HEK293 (cell line): Measurements from ENCODE around the gene HGFAC.
"Not testable (repeated sequence)": the region's sequence is repeated elsewhere in the genome, so short reads cannot be mapped to it uniquely, and the experiment has no call there.

ENCODE experiments used
- CTCF ChIA-PET: fragments of 350-600 bp; formaldehyde crosslinking; extraction: SDS; loops from one replicate; lab custom pipeline; 2021; ENCODE audit warnings: antibody characterized with exemption; lab: Yijun Ruan, JAX
- POLR2A ChIA-PET: fragments of 300-600 bp; formaldehyde crosslinking; extraction: SDS; loops from one replicate; lab custom pipeline; 2020; ENCODE audit warnings: antibody characterized with exemption, inconsistent platforms; lab: Yijun Ruan, JAX
- H3K27ac ChIP-seq: fragments of 200-500 bp; sonication (Bioruptor generic); 2 replicates; pipeline ENCODE4 v1.5.1; 2014; ENCODE audit warnings: low read depth, low read length, control low read depth, inconsistent platforms; ENCODE audit errors: extremely low read depth
- H3K36me3 ChIP-seq, 2 experiments: fragments of 200-500 bp in 1 of 2; sonication (Bioruptor generic) in 1 of 2; 1 replicate in 1 of 2; 2 replicates in 1 of 2; pipeline ENCODE4 v1.5.1; 2014 to 2017; ENCODE audit warnings: inconsistent platforms in 2 of 2, low read length in 2 of 2; ENCODE audit not compliant: control insufficient read depth in 2 of 2, insufficient read depth in 1 of 2
- H3K4me1 ChIP-seq: fragments of 200-500 bp; sonication (Bioruptor generic); 2 replicates; pipeline ENCODE4 v1.5.1; 2014; ENCODE audit warnings: mild to moderate bottlenecking, low read length, inconsistent platforms; ENCODE audit not compliant: control insufficient read depth, insufficient read depth
- H3K4me3 ChIP-seq: 2 replicates; pipeline ENCODE4 v1.5.1; 2011; ENCODE audit warnings: low read depth, mild to moderate bottlenecking, control low read depth, low read length, moderate library complexity
- H3K9me3 ChIP-seq: fragments of 200-500 bp; sonication (Bioruptor generic); 2 replicates; pipeline ENCODE4 v1.5.1; 2014; ENCODE audit warnings: low read depth, low read length, inconsistent platforms; ENCODE audit not compliant: control insufficient read depth, insufficient read depth
- IKZF3 ChIP-seq: fragments of 450-650 bp; IDR thresholded peaks from 2 replicates; pipeline ENCODE4 v1.5.0; 2018; ENCODE audit warnings: missing biosample characterization, mild to moderate bottlenecking, missing genetic modification characterization, moderate library complexity
- SALL2 ChIP-seq: fragments of 450-650 bp; formaldehyde crosslinking; IDR thresholded peaks from 2 replicates; pipeline ENCODE4 v1.5.0; 2017; ENCODE audit warnings: missing biosample characterization, mild to moderate bottlenecking, missing genetic modification characterization, borderline replicate concordance
- WT1 ChIP-seq: fragments of 450-650 bp; formaldehyde crosslinking; IDR thresholded peaks from 2 replicates; pipeline ENCODE4 v1.5.1; 2016; ENCODE audit warnings: missing biosample characterization, missing genetic modification characterization
- ZBTB1 ChIP-seq: fragments of 450-650 bp; formaldehyde crosslinking; IDR thresholded peaks from 2 replicates; pipeline ENCODE4 v1.5.1; 2016; ENCODE audit warnings: missing biosample characterization, missing genetic modification characterization
- ZBTB8A ChIP-seq: fragments of 450-650 bp; formaldehyde crosslinking; IDR thresholded peaks from 2 replicates; pipeline ENCODE4 v1.5.1; 2016; ENCODE audit warnings: missing biosample characterization, missing genetic modification characterization
- ZNF184 ChIP-seq: fragments of 450-650 bp; IDR thresholded peaks from 2 replicates; pipeline ENCODE4 v1.5.1; 2018; ENCODE audit warnings: missing biosample characterization, mild to moderate bottlenecking, missing genetic modification characterization
- ZNF239 ChIP-seq: fragments of 450-650 bp; formaldehyde crosslinking; IDR thresholded peaks from 2 replicates; pipeline ENCODE4 v1.5.1; 2016; ENCODE audit warnings: missing biosample characterization, missing genetic modification characterization
- ZNF274 ChIP-seq, 2 experiments: fragments of 200-500 bp in 1 of 2; fragments of 450-650 bp in 1 of 2; sonication (Bioruptor generic) in 1 of 2; formaldehyde crosslinking in 1 of 2; IDR thresholded peaks; 2 replicates each; pipeline versions ENCODE4 v1.5.1 to v1.6.1; 2014 to 2016; ENCODE audit warnings: borderline replicate concordance in 1 of 2, inconsistent platforms in 1 of 2, low read length in 1 of 2, missing biosample characterization in 1 of 2, missing genetic modification characterization in 1 of 2
- ZNF335 ChIP-seq: fragments of 450-650 bp; formaldehyde crosslinking; conservative IDR thresholded peaks from 2 replicates; pipeline ENCODE4 v1.5.1; 2016; ENCODE audit warnings: missing biosample characterization, missing genetic modification characterization
- ZNF600 ChIP-seq: fragments of 450-650 bp; formaldehyde crosslinking; IDR thresholded peaks from 2 replicates; pipeline ENCODE4 v1.5.1; 2016; ENCODE audit warnings: missing biosample characterization, missing genetic modification characterization
- ZNF621 ChIP-seq: fragments of 450-650 bp; formaldehyde crosslinking; IDR thresholded peaks from 2 replicates; pipeline ENCODE4 v1.5.1; 2017; ENCODE audit warnings: missing biosample characterization, missing genetic modification characterization
- ZSCAN23 ChIP-seq: fragments of 450-650 bp; formaldehyde crosslinking; IDR thresholded peaks from 2 replicates; pipeline ENCODE4 v1.5.1; 2016; ENCODE audit warnings: missing biosample characterization, missing genetic modification characterization
- TF ChIP-seq, protein P1 (sequence below): sonication (generic); formaldehyde crosslinking; IDR thresholded peaks from 2 replicates; pipeline ENCODE4 v1.8.1; 2022; ENCODE audit warnings: mild to moderate bottlenecking, moderate library complexity, missing genetic modification reagents
- TF ChIP-seq, protein P2 (sequence below): fragments of 450-650 bp; formaldehyde crosslinking; conservative IDR thresholded peaks from 2 replicates; pipeline ENCODE4 v1.5.1; 2016; ENCODE audit warnings: low read depth, missing biosample characterization, missing genetic modification characterization
- TF ChIP-seq, protein P3 (sequence below): fragments of 450-650 bp; formaldehyde crosslinking; IDR thresholded peaks from 2 replicates; pipeline ENCODE4 v1.5.1; 2016; ENCODE audit warnings: missing biosample characterization, missing genetic modification characterization
- TF ChIP-seq, protein P4 (sequence below): fragments of 450-650 bp; formaldehyde crosslinking; IDR thresholded peaks from 2 replicates; pipeline ENCODE4 v1.5.1; 2017; ENCODE audit warnings: missing biosample characterization, mild to moderate bottlenecking, missing genetic modification characterization, moderate library complexity

HGFAC gene

DNA sequence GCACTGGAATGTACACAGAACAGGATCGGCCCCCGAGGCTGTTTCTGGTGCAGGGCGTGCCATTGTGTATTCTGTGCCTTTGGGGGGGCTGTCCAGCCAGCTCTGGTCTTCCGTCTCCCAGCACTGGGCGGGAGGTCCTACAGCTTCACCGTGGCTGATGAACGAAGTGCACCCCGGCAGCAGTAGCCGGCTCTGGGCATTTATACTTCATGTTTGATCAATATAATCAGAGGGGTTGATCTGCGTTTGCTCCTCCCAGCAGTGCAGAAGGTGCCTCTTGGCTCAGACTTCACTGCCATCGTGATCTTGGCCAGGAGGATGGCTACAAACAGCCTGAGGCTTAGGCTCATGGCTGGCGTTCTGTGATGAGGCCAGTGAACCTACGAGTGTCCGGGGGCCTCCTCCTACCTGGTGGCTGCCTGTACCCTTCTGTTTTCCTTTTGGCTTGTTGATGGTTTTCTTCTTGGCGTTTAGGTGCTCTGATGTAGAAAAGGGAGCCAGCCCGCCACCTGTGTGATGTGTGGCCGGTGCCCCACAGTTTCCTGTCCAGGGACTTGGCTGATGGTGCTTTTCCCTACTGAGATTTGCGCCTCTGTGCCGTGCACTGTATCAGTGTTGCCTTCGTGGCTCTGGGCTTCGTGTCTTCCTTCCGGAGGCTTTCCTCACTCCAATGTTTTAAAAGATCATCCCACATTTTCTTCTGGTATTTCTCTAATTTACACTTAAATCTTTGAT lies 31.2 kb upstream of the HGFAC start (continued):
- TF ChIP-seq, protein P1, sequence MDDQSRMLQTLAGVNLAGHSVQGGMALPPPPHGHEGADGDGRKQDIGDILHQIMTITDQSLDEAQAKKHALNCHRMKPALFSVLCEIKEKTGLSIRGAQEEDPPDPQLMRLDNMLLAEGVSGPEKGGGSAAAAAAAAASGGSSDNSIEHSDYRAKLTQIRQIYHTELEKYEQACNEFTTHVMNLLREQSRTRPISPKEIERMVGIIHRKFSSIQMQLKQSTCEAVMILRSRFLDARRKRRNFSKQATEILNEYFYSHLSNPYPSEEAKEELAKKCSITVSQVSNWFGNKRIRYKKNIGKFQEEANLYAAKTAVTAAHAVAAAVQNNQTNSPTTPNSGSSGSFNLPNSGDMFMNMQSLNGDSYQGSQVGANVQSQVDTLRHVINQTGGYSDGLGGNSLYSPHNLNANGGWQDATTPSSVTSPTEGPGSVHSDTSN (CRISPR knock-in tag), result no peak
- TF ChIP-seq ZBTB8A (tag by site-specific recombination), result no peak
- TF ChIP-seq, all 188 proteins: peak for 0

DNA sequence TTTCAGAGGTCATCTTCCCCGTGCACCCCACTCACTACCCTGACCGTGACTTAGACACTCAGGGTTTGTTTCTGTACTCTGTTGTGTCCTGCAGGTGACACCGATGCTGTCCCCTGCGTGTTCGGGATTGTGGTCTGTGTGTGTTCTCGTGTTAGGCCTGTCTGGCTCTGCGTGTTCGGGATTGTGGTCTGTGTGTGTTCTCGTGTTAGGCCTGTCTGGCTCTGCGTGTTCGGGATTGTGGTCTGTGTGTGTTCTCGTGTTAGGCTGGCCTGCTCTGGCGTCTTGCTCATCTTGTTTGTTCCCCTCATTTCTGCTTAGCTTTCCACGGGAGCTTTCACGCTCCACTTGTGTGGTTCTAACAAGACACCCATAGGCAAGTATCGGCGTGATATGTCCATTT lies 30.6 kb upstream of the HGFAC start:
- H3K4me3 ChIP-seq; H3K27ac ChIP-seq; POLR2A ChIA-PET; H3K36me3 ChIP-seq; CTCF ChIA-PET; H3K4me1 ChIP-seq; H3K9me3 ChIP-seq; TF ChIP-seq ZNF274 (IDR thresholded peaks at IDR 0.05; ENCODE audit: low read length): not testable (repeated sequence)
- TF ChIP-seq ZNF600 (tag by site-specific recombination) (0 out of 2 replicates have a peak, but pooled peaks have one; percentile 28), ZNF274 (tag by site-specific recombination; IDR thresholded peaks at IDR 0.05; ENCODE audit: borderline replicate concordance) (peak; percentile 53; the same call in 1 of the 2 replicates)

DNA sequence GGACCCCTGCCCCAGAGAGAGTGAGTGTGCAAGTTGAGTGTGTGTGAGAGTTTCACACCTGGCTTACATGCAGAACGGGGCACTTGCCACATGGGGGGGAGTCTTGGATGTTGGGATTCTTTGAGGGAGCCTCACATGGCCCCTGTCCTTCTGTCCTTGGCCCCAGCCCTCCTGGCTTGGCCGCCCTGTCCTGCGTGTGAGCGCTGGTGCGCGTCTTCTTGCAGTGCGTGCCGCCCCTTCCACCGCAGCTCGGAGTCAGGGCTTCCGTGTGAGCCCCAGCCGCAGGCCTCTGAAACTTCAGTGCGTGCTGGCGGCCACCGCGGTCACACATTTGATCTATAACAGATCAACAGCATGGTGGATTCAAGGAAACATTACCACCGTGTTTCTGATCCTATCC lies 30.1 kb upstream of the HGFAC start:
- H3K4me3 ChIP-seq, result no peak overlapping the region
- H3K9me3 ChIP-seq, result no peaks in the 10 kb centered on the region
- no peak overlapping the region for H3K27ac ChIP-seq
- no peak for TF ChIP-seq IKZF3 (tag by site-specific recombination)
- TF ChIP-seq ZNF239, result no peak
- TF ChIP-seq, protein P2, sequence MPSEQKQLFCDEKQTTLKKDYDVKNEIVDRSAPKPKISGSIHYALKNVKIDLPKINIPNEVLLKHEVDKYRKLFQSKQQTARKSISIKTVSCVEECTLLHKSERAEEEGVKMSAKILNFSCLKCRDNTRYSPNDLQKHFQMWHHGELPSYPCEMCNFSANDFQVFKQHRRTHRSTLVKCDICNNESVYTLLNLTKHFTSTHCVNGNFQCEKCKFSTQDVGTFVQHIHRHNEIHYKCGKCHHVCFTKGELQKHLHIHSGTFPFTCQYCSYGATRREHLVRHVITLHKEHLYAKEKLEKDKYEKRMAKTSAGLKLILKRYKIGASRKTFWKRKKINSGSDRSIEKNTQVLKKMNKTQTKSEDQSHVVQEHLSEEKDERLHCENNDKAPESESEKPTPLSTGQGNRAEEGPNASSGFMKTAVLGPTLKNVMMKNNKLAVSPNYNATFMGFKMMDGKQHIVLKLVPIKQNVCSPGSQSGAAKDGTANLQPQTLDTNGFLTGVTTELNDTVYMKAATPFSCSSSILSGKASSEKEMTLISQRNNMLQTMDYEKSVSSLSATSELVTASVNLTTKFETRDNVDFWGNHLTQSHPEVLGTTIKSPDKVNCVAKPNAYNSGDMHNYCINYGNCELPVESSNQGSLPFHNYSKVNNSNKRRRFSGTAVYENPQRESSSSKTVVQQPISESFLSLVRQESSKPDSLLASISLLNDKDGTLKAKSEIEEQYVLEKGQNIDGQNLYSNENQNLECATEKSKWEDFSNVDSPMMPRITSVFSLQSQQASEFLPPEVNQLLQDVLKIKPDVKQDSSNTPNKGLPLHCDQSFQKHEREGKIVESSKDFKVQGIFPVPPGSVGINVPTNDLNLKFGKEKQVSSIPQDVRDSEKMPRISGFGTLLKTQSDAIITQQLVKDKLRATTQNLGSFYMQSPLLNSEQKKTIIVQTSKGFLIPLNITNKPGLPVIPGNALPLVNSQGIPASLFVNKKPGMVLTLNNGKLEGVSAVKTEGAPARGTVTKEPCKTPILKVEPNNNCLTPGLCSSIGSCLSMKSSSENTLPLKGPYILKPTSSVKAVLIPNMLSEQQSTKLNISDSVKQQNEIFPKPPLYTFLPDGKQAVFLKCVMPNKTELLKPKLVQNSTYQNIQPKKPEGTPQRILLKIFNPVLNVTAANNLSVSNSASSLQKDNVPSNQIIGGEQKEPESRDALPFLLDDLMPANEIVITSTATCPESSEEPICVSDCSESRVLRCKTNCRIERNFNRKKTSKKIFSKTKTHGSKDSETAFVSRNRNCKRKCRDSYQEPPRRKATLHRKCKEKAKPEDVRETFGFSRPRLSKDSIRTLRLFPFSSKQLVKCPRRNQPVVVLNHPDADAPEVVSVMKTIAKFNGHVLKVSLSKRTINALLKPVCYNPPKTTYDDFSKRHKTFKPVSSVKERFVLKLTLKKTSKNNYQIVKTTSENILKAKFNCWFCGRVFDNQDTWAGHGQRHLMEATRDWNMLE (tag by site-specific recombination), result no peak
- no peak for TF ChIP-seq WT1 (tag by site-specific recombination)
- TF ChIP-seq ZNF335 (tag by site-specific recombination), result no peak
- TF ChIP-seq, protein P3, sequence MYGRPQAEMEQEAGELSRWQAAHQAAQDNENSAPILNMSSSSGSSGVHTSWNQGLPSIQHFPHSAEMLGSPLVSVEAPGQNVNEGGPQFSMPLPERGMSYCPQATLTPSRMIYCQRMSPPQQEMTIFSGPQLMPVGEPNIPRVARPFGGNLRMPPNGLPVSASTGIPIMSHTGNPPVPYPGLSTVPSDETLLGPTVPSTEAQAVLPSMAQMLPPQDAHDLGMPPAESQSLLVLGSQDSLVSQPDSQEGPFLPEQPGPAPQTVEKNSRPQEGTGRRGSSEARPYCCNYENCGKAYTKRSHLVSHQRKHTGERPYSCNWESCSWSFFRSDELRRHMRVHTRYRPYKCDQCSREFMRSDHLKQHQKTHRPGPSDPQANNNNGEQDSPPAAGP (tag by site-specific recombination), result no peak
- no peak for TF ChIP-seq ZBTB1
- TF ChIP-seq SALL2, result no peak
- TF ChIP-seq, protein P4, sequence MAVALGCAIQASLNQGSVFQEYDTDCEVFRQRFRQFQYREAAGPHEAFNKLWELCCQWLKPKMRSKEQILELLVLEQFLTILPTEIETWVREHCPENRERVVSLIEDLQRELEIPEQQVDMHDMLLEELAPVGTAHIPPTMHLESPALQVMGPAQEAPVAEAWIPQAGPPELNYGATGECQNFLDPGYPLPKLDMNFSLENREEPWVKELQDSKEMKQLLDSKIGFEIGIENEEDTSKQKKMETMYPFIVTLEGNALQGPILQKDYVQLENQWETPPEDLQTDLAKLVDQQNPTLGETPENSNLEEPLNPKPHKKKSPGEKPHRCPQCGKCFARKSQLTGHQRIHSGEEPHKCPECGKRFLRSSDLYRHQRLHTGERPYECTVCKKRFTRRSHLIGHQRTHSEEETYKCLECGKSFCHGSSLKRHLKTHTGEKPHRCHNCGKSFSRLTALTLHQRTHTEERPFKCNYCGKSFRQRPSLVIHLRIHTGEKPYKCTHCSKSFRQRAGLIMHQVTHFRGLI (tag by site-specific recombination), result no peak
- TF ChIP-seq ZSCAN23 (tag by site-specific recombination), result no peak
- TF ChIP-seq ZNF184 (tag by site-specific recombination), result no peak
- no peak for TF ChIP-seq ZNF621 (tag by site-specific recombination)
- ChIA-PET CTCF (interaction anchor here (0.8 kb wide), 1 partner anchor 1377 kb away, joined by 3 read pairs; no protein-coding TSS in a partner anchor), POLR2A (no interaction called here)
- H3K36me3 ChIP-seq, result peaks cover 0 to 4% of the 10 kb centered on the region in 2 experiments; a peak in 1 of 3 replicates
- H3K4me1 ChIP-seq, result no peaks in the 10 kb centered on the region
